Gastroesophageal sphincter (tissue), 4 donors: ENCODE measurements around the gene RITA1. TPM values are rescaled to one million over a fixed set of nuclear protein-coding genes. Genes with fewer than 3 reads are reported as not detected.

Experiments used
- ATAC-seq: fragments of 150-250 bp; one replicate; pipeline ENCODE4 v1.9.1; 2016; ENCODE audit warnings: mild to moderate bottlenecking, moderate library complexity
- H3K27ac ChIP-seq, 4 donors: fragments of 200-600 bp; sonication (generic) in 3 of 4; 1 replicate in 3 of 4; 2 replicates in 1 of 4; pipeline ENCODE4 v1.5.1; 2016 to 2019
- H3K27me3 ChIP-seq: fragments of 200-600 bp; sonication (generic); one replicate; pipeline ENCODE4 v1.5.1; 2019
- H3K36me3 ChIP-seq, 2 donors: fragments of 200-600 bp; sonication (generic); one replicate each; pipeline ENCODE4 v1.5.1; 2019; ENCODE audit warnings: control low read depth in 1 of 2
- H3K4me1 ChIP-seq, 3 donors: fragments of 200-600 bp; sonication (generic); 1 replicate in 2 of 3; 2 replicates in 1 of 3; pipeline ENCODE4 v1.5.1; 2016 to 2019; ENCODE audit warnings: control low read depth in 2 of 3
- H3K4me3 ChIP-seq, 2 donors: fragments of 200-600 bp; sonication (generic); one replicate each; pipeline ENCODE4 v1.5.1; 2019; ENCODE audit warnings: mild to moderate bottlenecking in 1 of 2, moderate library complexity in 1 of 2
- H3K9me3 ChIP-seq, 3 donors: fragments of 200-600 bp; sonication (generic); one replicate each; pipeline ENCODE4 v1.5.1; 2017 to 2019; ENCODE audit warnings: control low read depth in 2 of 3
- CTCF ChIP-seq, 4 experiments: fragments of 200-600 bp in 2 of 4; fragments of 450-650 bp in 2 of 4; sonication (generic) in 1 of 4; IDR thresholded peaks; one replicate each; pipeline ENCODE4 v1.5.1; 2017 to 2019; ENCODE audit warnings: antibody characterized with exemption in 4 of 4, mild to moderate bottlenecking in 2 of 4, moderate library complexity in 2 of 4
- EP300 ChIP-seq: sonication (generic); formaldehyde crosslinking; IDR thresholded peaks from one replicate; pipeline ENCODE4 v1.6.1; 2017; ENCODE audit warnings: antibody characterized with exemption, mild to moderate bottlenecking
- POLR2A ChIP-seq, 2 donors: fragments of 450-650 bp; IDR thresholded peaks; one replicate each; pipeline ENCODE4 v1.6.1; 2017; ENCODE audit warnings: antibody characterized with exemption in 2 of 2, mild to moderate bottlenecking in 2 of 2, moderate library complexity in 1 of 2
- POLR2AphosphoS5 ChIP-seq: sonication (generic); formaldehyde crosslinking; IDR thresholded peaks from one replicate; pipeline ENCODE4 v1.6.1; 2017; ENCODE audit warnings: antibody characterized with exemption
- WGBS, 2 donors: methylation state at CpG; one replicate each; pipeline ENCODE4 v1.1.5; 2018; ENCODE audit warnings: low coverage in 1 of 2; 5-methylcytosine and 5-hydroxymethylcytosine counted together
- total RNA-seq, 4 donors: library from RNA; depleted of rRNA; stranded (reverse); fragments of >200 nt; gene quantifications; one replicate each; pipeline ENCODE4 v1.1.0, GENCODE V29; 2016

The RITA1 gene
- total RNA-seq, 4 donors from 2014 or later: 12.3 to 22.8 (median 16.6) TPM

GRCh38 chr12:113154351-113154973 is 31.1 kb upstream of the RITA1 start:
- ATAC-seq: no peak
- Histone ChIP-seq H3K36me3 (peaks cover 0 to 34% of the 10 kb centered on the region in 2 donors), H3K27ac (no peak overlapping the region), H3K27me3 (peaks cover 66% of the 10 kb centered on the region), H3K4me3 (peak overlapping the region in 1 of 2 donors; percentile 7), H3K9me3 (no peaks in the 10 kb centered on the region), H3K4me1 (peaks cover 0 to 38% (median 16%) of the 10 kb centered on the region in 3 donors)
- 20% methylated on average over 3 of the region's 51 CpGs; no CpG with 5 or more reads in 1 of the 2 donors for WGBS, 2 donors
- TF ChIP-seq EP300 (no peak), CTCF (IDR thresholded peaks at IDR 0.05) (no peak), POLR2A (IDR thresholded peaks at IDR 0.05) (no peak), POLR2AphosphoS5 (no peak)

GRCh38 chr12:113155060-113155459 is 30.5 kb upstream of the RITA1 start:
- no peaks in the 10 kb centered on the region for H3K9me3 ChIP-seq
- peaks cover 0 to 32% (median 13%) of the 10 kb centered on the region in 3 donors for H3K4me1 ChIP-seq
- no peak for ATAC-seq
- H3K36me3 ChIP-seq: peaks cover 0 to 40% of the 10 kb centered on the region in 2 donors
- 50% methylated on average over 2 of the region's 12 CpGs; no CpG with 5 or more reads in 1 of the 2 donors for WGBS, 2 donors
- H3K4me3 ChIP-seq: no peak overlapping the region
- no peak overlapping the region for H3K27ac ChIP-seq
- TF ChIP-seq EP300 (no peak), POLR2AphosphoS5 (no peak), CTCF (IDR thresholded peaks at IDR 0.05) (no peak), POLR2A (IDR thresholded peaks at IDR 0.05) (no peak)
- H3K27me3 ChIP-seq: peaks cover 65% of the 10 kb centered on the region

GRCh38 chr12:113155646-113156045 is 29.9 kb upstream of the RITA1 start:
- Histone ChIP-seq H3K4me3 (no peak overlapping the region), H3K36me3 (peaks cover 0 to 46% of the 10 kb centered on the region in 2 donors), H3K27me3 (peaks cover 59% of the 10 kb centered on the region), H3K27ac (no peak overlapping the region), H3K4me1 (peaks cover 0 to 29% (median 13%) of the 10 kb centered on the region in 3 donors), H3K9me3 (no peaks in the 10 kb centered on the region)
- TF ChIP-seq CTCF (IDR thresholded peaks at IDR 0.05) (no peak), POLR2A (IDR thresholded peaks at IDR 0.05) (no peak), EP300 (no peak), POLR2AphosphoS5 (no peak)
- ATAC-seq: no peak
- WGBS, 2 donors: 46 to 49% methylated on average over 4 to 6 of the region's 7 CpGs

- TF ChIP-seq POLR2A (IDR thresholded peaks at IDR 0.05): no peak
- no peak for TF ChIP-seq POLR2AphosphoS5
- TF ChIP-seq EP300: no peak
- no peak for TF ChIP-seq CTCF (IDR thresholded peaks at IDR 0.05)
- Histone ChIP-seq H3K27ac (no peak overlapping the region), H3K4me3 (no peak overlapping the region), H3K27me3 (peaks cover 42% of the 10 kb centered on the region), H3K4me1 (peaks cover 0 to 29% (median 13%) of the 10 kb centered on the region in 3 donors), H3K9me3 (no peaks in the 10 kb centered on the region), H3K36me3 (peaks cover 0 to 63% of the 10 kb centered on the region in 2 donors)
- WGBS, 2 donors: 79 to 83% methylated on average over 4 of the region's 12 CpGs
- ATAC-seq: no peak
Observed at GRCh38 chr12:113157218-113157859, 28.2 kb upstream of the RITA1 start.
